Measurements from ENCODE around the gene IFNAR2.

IFNAR2 gene

GRCh38 chr21:33270986-33271385 is 41.2 kb downstream of the IFNAR2 start:
- no peak for DNase-seq

DNA sequence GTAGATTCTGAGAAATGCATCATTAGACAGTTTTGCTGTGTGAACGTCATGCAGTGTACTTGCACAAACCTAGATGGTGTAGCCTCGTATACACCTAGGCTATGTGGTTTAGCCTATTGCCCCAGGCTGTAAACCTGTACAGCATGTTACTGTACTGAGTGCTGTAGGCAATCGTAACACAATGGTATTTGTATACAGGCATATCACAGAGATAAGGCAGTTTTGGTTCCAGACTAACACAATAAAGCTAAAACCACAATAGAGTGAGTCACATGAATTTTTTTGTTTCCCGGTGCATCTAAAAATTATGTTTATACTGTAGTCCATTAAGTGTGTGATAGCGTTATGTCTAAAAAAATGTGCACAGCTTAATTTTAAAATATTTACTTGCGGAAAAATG is 43.3 kb downstream of the IFNAR2 start:
- DNase-seq = no peak

- no peak for DNase-seq
Measured at GRCh38 chr21:33278721-33279120, 49.0 kb downstream of the IFNAR2 start.

GRCh38 chr21:33279330-33279820 is 49.6 kb downstream of the IFNAR2 start:
- DNase-seq = no peak

Measured in NCI-H1436 treated with DMSO at 0.1 percent for 48 hours (cell line).